CD14-positive monocyte (primary cell): ENCODE data around the gene MOGAT3. TPM values are rescaled to one million over a fixed set of nuclear protein-coding genes. Genes with fewer than 3 reads are reported as not detected.
"Not testable (repeated sequence)": the region's sequence is repeated elsewhere in the genome, so short reads cannot be mapped to it uniquely, and the experiment has no call there.

Source experiments
- DNase-seq, 3 donors: peaks; one replicate each; pipeline ENCODE4 v3.0.0-alpha.2; 2011 to 2022
- H2AFZ ChIP-seq: 2 replicates; pipeline ENCODE4 v1.6.0; 2012; ENCODE audit warnings: mild to moderate bottlenecking, low read depth, low read length, inconsistent platforms; ENCODE audit not compliant: insufficient read depth, poor library complexity, severe bottlenecking
- H3K27ac ChIP-seq, 2 donors: 1 replicate in 1 of 2; 2 replicates in 1 of 2; pipeline ENCODE4 v1.5.1; 2012 to 2013; ENCODE audit warnings: low read length in 2 of 2, control low read depth in 1 of 2, inconsistent platforms in 1 of 2, low read depth in 1 of 2, mild to moderate bottlenecking in 1 of 2
- H3K27me3 ChIP-seq, 2 donors: one replicate each; pipeline versions ENCODE4 v1.6.0 to v1.6.1; 2011 to 2013; ENCODE audit warnings: low read length in 2 of 2; ENCODE audit not compliant: control insufficient read depth in 2 of 2, insufficient read depth in 2 of 2
- H3K36me3 ChIP-seq, 2 donors: replicated peaks in 1 of 2; 1 replicate in 1 of 2; 2 replicates in 1 of 2; pipeline versions ENCODE4 v1.5.1 to v1.6.1; 2012 to 2013; ENCODE audit warnings: low read length in 2 of 2, control low read depth in 1 of 2, inconsistent platforms in 1 of 2, mild to moderate bottlenecking in 1 of 2; ENCODE audit not compliant: insufficient read depth in 2 of 2, control insufficient read depth in 1 of 2
- H3K4me1 ChIP-seq, 2 donors: 1 replicate in 1 of 2; 2 replicates in 1 of 2; pipeline versions ENCODE4 v1.5.1 to v1.6.1; 2012 to 2013; ENCODE audit warnings: low read length in 2 of 2, control low read depth in 1 of 2, inconsistent platforms in 1 of 2, mild to moderate bottlenecking in 1 of 2, moderate library complexity in 1 of 2; ENCODE audit not compliant: insufficient read depth in 2 of 2, control insufficient read depth in 1 of 2
- H3K4me2 ChIP-seq: replicated peaks from 2 replicates; pipeline ENCODE3; 2012; ENCODE audit warnings: low read length, moderate library complexity, mild to moderate bottlenecking; ENCODE audit not compliant: poor library complexity, severe bottlenecking; ENCODE audit errors: extremely low read depth
- H3K4me3 ChIP-seq, 3 experiments: fragments of 200-600 bp in 1 of 3; sonication (generic) in 1 of 3; replicated peaks in 1 of 3; 1 replicate in 2 of 3; 2 replicates in 1 of 3; pipeline ENCODE4 v1.5.1; 2011 to 2013; ENCODE audit warnings: low read length in 3 of 3, mild to moderate bottlenecking in 3 of 3, control low read depth in 2 of 3, low read depth in 2 of 3, inconsistent platforms in 1 of 3, moderate library complexity in 1 of 3
- H3K79me2 ChIP-seq: 2 replicates; pipeline ENCODE4 v1.6.0; 2012; ENCODE audit warnings: mild to moderate bottlenecking, control low read depth, inconsistent platforms, low read length, moderate library complexity; ENCODE audit not compliant: insufficient read depth
- H3K9ac ChIP-seq: 2 replicates; pipeline ENCODE4 v1.6.0; 2017; ENCODE audit warnings: low read length, mild to moderate bottlenecking; ENCODE audit not compliant: insufficient read depth, poor library complexity, severe bottlenecking
- H3K9me3 ChIP-seq, 2 donors: replicated peaks in 1 of 2; 1 replicate in 1 of 2; 2 replicates in 1 of 2; pipeline versions ENCODE4 v1.5.1 to v1.6.1; 2012 to 2013; ENCODE audit warnings: low read length in 2 of 2, control low read depth in 1 of 2; ENCODE audit not compliant: control insufficient read depth in 1 of 2, insufficient read depth in 1 of 2
- H4K20me1 ChIP-seq: 2 replicates; pipeline ENCODE4 v1.6.0; 2012; ENCODE audit warnings: mild to moderate bottlenecking, low read length, control low read depth, moderate library complexity; ENCODE audit not compliant: insufficient read depth
- H3K27ac Mint-ChIP-seq, 7 donors: one replicate each; pipeline ENCODE4 v1.8.0; 2020; ENCODE audit warnings: mild to moderate bottlenecking in 7 of 7, mixed read lengths in 7 of 7, moderate library complexity in 6 of 7, inconsistent platforms in 2 of 7
- H3K27me3 Mint-ChIP-seq, 3 donors: one replicate each; pipeline ENCODE4 v1.8.0; 2021 to 2022; ENCODE audit warnings: low read depth in 3 of 3, mild to moderate bottlenecking in 3 of 3, mixed read lengths in 3 of 3, moderate library complexity in 3 of 3, inconsistent platforms in 1 of 3
- H3K36me3 Mint-ChIP-seq, 2 donors: one replicate each; pipeline ENCODE4 v1.8.0; 2020; ENCODE audit warnings: mixed read lengths in 2 of 2, inconsistent platforms in 1 of 2, mild to moderate bottlenecking in 1 of 2
- H3K4me1 Mint-ChIP-seq: one replicate; pipeline ENCODE4 v1.8.0; 2020; ENCODE audit warnings: mild to moderate bottlenecking, mixed read lengths
- H3K4me3 Mint-ChIP-seq, 2 donors: one replicate each; pipeline ENCODE4 v1.8.0; 2020; ENCODE audit warnings: mild to moderate bottlenecking in 2 of 2, mixed read lengths in 2 of 2, moderate library complexity in 1 of 2
- H3K9me3 Mint-ChIP-seq, 7 donors: one replicate each; pipeline ENCODE4 v1.8.0; 2020 to 2022; ENCODE audit warnings: mixed read lengths in 7 of 7, mild to moderate bottlenecking in 6 of 7, moderate library complexity in 6 of 7, inconsistent platforms in 2 of 7
- CTCF ChIP-seq: fragments of 200-600 bp; IDR thresholded peaks from one replicate; pipeline ENCODE4 v1.8.0; 2022; ENCODE audit warnings: antibody characterized with exemption, mild to moderate bottlenecking
- WGBS: methylation state at CpG from one replicate; pipeline ENCODE4 v1.1.5; 2013; ENCODE audit warnings: missing lambda C conversion rate; ENCODE audit not compliant: insufficient coverage; 5-methylcytosine and 5-hydroxymethylcytosine counted together
- intact Hi-C, 2 donors: fragments of 100-400 bp; cut with micrococcal nuclease; formaldehyde crosslinking; loops; one replicate each; pipeline versions ENCODE4 v1.15.0 to v1.15.1; 2023
- polyA plus RNA-seq, 3 donors: library from polyadenylated mRNA; depleted of rRNA in 1 of 3; unstranded in 2 of 3; stranded (reverse) in 1 of 3; fragments of 300-500 nt in 2 of 3; fragments of >200 nt in 1 of 3; fragmentation: Illumina TruSeq in 2 of 3; gene quantifications; 1 replicate in 2 of 3; 2 replicates in 1 of 3; pipeline ENCODE4 v1.2.3, GENCODE V29; 2012 to 2021

Gene MOGAT3
- polyA plus RNA-seq, 3 donors = not detected

GRCh38 chr7:101200504-101200861 lies 353 bp downstream of the MOGAT3 start:
- no CpG with 5 or more reads among the region's 2 CpGs for WGBS
- peaks cover 0 to 10% of the 10 kb centered on the region in 2 donors for H3K36me3 Mint-ChIP-seq
- Histone ChIP-seq H3K9me3 (no peaks in the 10 kb centered on the region), H3K27me3 (peaks cover 10 to 46% of the 10 kb centered on the region in 2 donors), H4K20me1 (no peaks in the 10 kb centered on the region), H3K4me1 (peaks cover 33 to 42% of the 10 kb centered on the region in 2 donors), H2AFZ (no peak overlapping the region), H3K4me3 (no peak overlapping the region), H3K36me3 (no peaks in the 10 kb centered on the region), H3K27ac (no peak overlapping the region), H3K9ac (no peak overlapping the region), H3K79me2 (no peaks in the 10 kb centered on the region), H3K4me2 (no peak overlapping the region)
- no peak for DNase-seq
- no peak for TF ChIP-seq CTCF
- H3K4me3 Mint-ChIP-seq = peak overlapping the region in 1 of 2 donors; percentile 87
- peaks cover 50 to 64% (median 53%) of the 10 kb centered on the region in 3 donors for H3K27me3 Mint-ChIP-seq
- peak overlapping the region in 1 of 7 donors; percentile 72 for H3K27ac Mint-ChIP-seq
- intact Hi-C loops = no loop called here
- peaks cover 30% of the 10 kb centered on the region for H3K4me1 Mint-ChIP-seq
- peaks cover 0 to 13% (median 7%) of the 10 kb centered on the region in 7 donors for H3K9me3 Mint-ChIP-seq

GRCh38 chr7:101199522-101199921 lies 1.3 kb downstream of the MOGAT3 start:
- Histone ChIP-seq H3K4me1 (peaks cover 28 to 35% of the 10 kb centered on the region in 2 donors), H3K27me3 (peaks cover 10 to 46% of the 10 kb centered on the region in 2 donors)
- Mint-ChIP-seq H3K27me3 (peaks cover 51 to 64% (median 56%) of the 10 kb centered on the region in 3 donors), H3K4me1 (peaks cover 30% of the 10 kb centered on the region), H3K9me3 (peaks cover 0 to 13% (median 7%) of the 10 kb centered on the region in 7 donors), H3K4me3 (peak overlapping the region in 1 of 2 donors; percentile 69)
- H4K20me1 ChIP-seq, intact Hi-C loops, H3K9me3 ChIP-seq, H3K36me3 ChIP-seq, H3K27ac ChIP-seq, H3K4me3 ChIP-seq, H3K79me2 ChIP-seq, H3K9ac ChIP-seq, H3K36me3 Mint-ChIP-seq, DNase-seq, H2AFZ ChIP-seq, H3K4me2 ChIP-seq, H3K27ac Mint-ChIP-seq: not testable (repeated sequence)
- 88% methylated on average over 6 of the region's 10 CpGs for WGBS
